A549 (cell line): ENCODE data around the gene TREM1. TPM values are rescaled to one million over a fixed set of nuclear protein-coding genes. Genes with fewer than 3 reads are reported as not detected.
A peak's percentile ranks its signal among the peaks of the same experiment; 100 is the strongest.

Experiments
- ATAC-seq, 2 experiments: fragments of 200-7000 bp in 1 of 2; fragments of >200 bp in 1 of 2; cut with Nextera tagmentation in 1 of 2; cut with Tn5 transposase in 1 of 2; 3 replicates each; pipeline versions ENCODE4 v1.8.0 to v1.9.1; 2018 to 2020; ENCODE audit warnings: mild to moderate bottlenecking in 1 of 2, moderate library complexity in 1 of 2
- CTCF ChIA-PET: fragments of 300-600 bp; sonication (Branson Sonifier 250); formaldehyde crosslinking; extraction: SDS; loops from one replicate; lab custom pipeline; 2021; ENCODE audit warnings: antibody characterized with exemption, inconsistent platforms; lab: Yijun Ruan, JAX
- POLR2A ChIA-PET: fragments of 350-600 bp; formaldehyde crosslinking; extraction: SDS; loops from one replicate; lab custom pipeline; 2021; ENCODE audit warnings: antibody characterized with exemption, inconsistent platforms; lab: Yijun Ruan, JAX
- DNase-seq, 2 experiments: peaks; one replicate each; pipeline versions ENCODE4 v3.0.0 to v3.0.0-alpha.2; 2011 to 2016; ENCODE audit warnings: low read depth in 1 of 2, low spot score in 1 of 2
- FAIRE-seq: peaks from 2 replicates; lab custom pipeline; 2011; peaks lifted over from hg19 to GRCh38; lab: Jason Lieb, UNC
- H3K27ac ChIP-seq, 2 experiments: fragments of >200 bp; sonication (Bioruptor Twin); formaldehyde crosslinking; 3 replicates each; pipeline ENCODE4 v1.5.1; 2016 to 2017
- H3K4me1 ChIP-seq: fragments of >200 bp; sonication (Bioruptor Twin); formaldehyde crosslinking; 3 replicates; pipeline ENCODE4 v1.6.1; 2016
- H3K4me2 ChIP-seq: fragments of >200 bp; sonication (Bioruptor Twin); formaldehyde crosslinking; 3 replicates; pipeline ENCODE4 v1.6.1; 2016
- H3K4me3 ChIP-seq: fragments of >200 bp; sonication (Bioruptor Twin); formaldehyde crosslinking; 3 replicates; pipeline ENCODE4 v1.5.1; 2016
- H3K9me3 ChIP-seq: fragments of >200 bp; sonication (Bioruptor Twin); formaldehyde crosslinking; 3 replicates; pipeline ENCODE4 v1.6.1; 2016
- BCL3 ChIP-seq: fragments of >200 bp; sonication (Bioruptor Twin); formaldehyde crosslinking; IDR thresholded peaks from 3 replicates; pipeline ENCODE4 v1.6.1; 2016
- CBX8 ChIP-seq: fragments of 200-600 bp; sonication (generic); IDR thresholded peaks from 2 replicates; pipeline ENCODE4 v1.6.1; 2016
- EHF ChIP-seq: fragments of 250-450 bp; sonication (Bioruptor Pico); IDR thresholded peaks from 2 replicates; pipeline ENCODE4 v1.5.0; 2020; ENCODE audit warnings: mild to moderate bottlenecking
- EHMT2 ChIP-seq: fragments of 200-600 bp; sonication (generic); IDR thresholded peaks from 2 replicates; pipeline ENCODE4 v1.6.1; 2016; ENCODE audit warnings: antibody characterized with exemption, low read depth, mild to moderate bottlenecking, moderate library complexity
- ELK1 ChIP-seq: fragments of 150-350 bp; IDR thresholded peaks from 2 replicates; pipeline ENCODE4 v1.6.1; 2014; ENCODE audit warnings: low read depth, mild to moderate bottlenecking, low read length
- ESRRA ChIP-seq: fragments of 150-350 bp; IDR thresholded peaks from 2 replicates; pipeline ENCODE4 v1.6.1; 2014; ENCODE audit warnings: mild to moderate bottlenecking, low read length, borderline replicate concordance
- GATA3 ChIP-seq: IDR thresholded peaks from 2 replicates; pipeline ENCODE4 v1.6.1; 2012; ENCODE audit warnings: borderline replicate concordance
- HDAC2 ChIP-seq: fragments of 200-600 bp; sonication (generic); IDR thresholded peaks from 2 replicates; pipeline ENCODE4 v1.6.1; 2016
- HEYL ChIP-seq: fragments of 250-450 bp; sonication (Bioruptor Pico); IDR thresholded peaks from 2 replicates; pipeline ENCODE4 v1.8.0; 2021; ENCODE audit warnings: mild to moderate bottlenecking, moderate library complexity
- HMGXB4 ChIP-seq: fragments of 250-450 bp; sonication (Bioruptor Pico); IDR thresholded peaks from 2 replicates; pipeline ENCODE4 v1.5.0; 2021; ENCODE audit warnings: mild to moderate bottlenecking, moderate library complexity, borderline replicate concordance
- HOXA7 ChIP-seq: fragments of 250-450 bp; sonication (Bioruptor Pico); IDR thresholded peaks from 2 replicates; pipeline ENCODE4 v1.5.0; 2020; ENCODE audit warnings: mild to moderate bottlenecking, moderate library complexity
- HOXB5 ChIP-seq: fragments of 250-450 bp; sonication (Bioruptor Pico); IDR thresholded peaks from 2 replicates; pipeline ENCODE4 v1.5.0; 2020; ENCODE audit warnings: mild to moderate bottlenecking, moderate library complexity
- JUNB ChIP-seq: fragments of >200 bp; sonication (Bioruptor Twin); formaldehyde crosslinking; IDR thresholded peaks from 2 replicates; pipeline ENCODE4 v1.6.1; 2016
- NFE2L2 ChIP-seq: fragments of 150-350 bp; conservative IDR thresholded peaks from 2 replicates; pipeline ENCODE4 v1.6.1; 2014; ENCODE audit warnings: low read length
- NR3C1 ChIP-seq: fragments of >200 bp; sonication (Bioruptor Twin); formaldehyde crosslinking; IDR thresholded peaks from 3 replicates; pipeline ENCODE4 v1.6.1; 2017
- PHF8 ChIP-seq: fragments of 200-600 bp; sonication (generic); IDR thresholded peaks from 2 replicates; pipeline ENCODE4 v1.6.1; 2016; ENCODE audit warnings: low read depth, mild to moderate bottlenecking, antibody characterized with exemption, moderate library complexity, borderline replicate concordance
- POLR2A ChIP-seq: IDR thresholded peaks from 2 replicates; pipeline ENCODE4 v1.6.1; 2012; ENCODE audit warnings: mild to moderate bottlenecking, low read length
- RAD21 ChIP-seq, 2 experiments: fragments of >200 bp in 1 of 2; sonication (Bioruptor Twin) in 1 of 2; formaldehyde crosslinking in 1 of 2; IDR thresholded peaks in 1 of 2; conservative IDR thresholded peaks in 1 of 2; 2 replicates in 1 of 2; 3 replicates in 1 of 2; pipeline ENCODE4 v1.6.1; 2012 to 2018; ENCODE audit warnings: inconsistent platforms in 1 of 2
- RARB ChIP-seq: fragments of 250-450 bp; sonication (Bioruptor Pico); IDR thresholded peaks from 2 replicates; pipeline ENCODE4 v1.8.0; 2021; ENCODE audit warnings: mild to moderate bottlenecking, moderate library complexity
- RCOR1 ChIP-seq: fragments of 150-350 bp; IDR thresholded peaks from 2 replicates; pipeline ENCODE4 v1.6.1; 2014; ENCODE audit warnings: antibody characterized with exemption, low read length, low read depth
- TFCP2L1 ChIP-seq: fragments of 250-450 bp; sonication (Bioruptor Pico); IDR thresholded peaks from 2 replicates; pipeline ENCODE4 v1.5.0; 2021; ENCODE audit warnings: mild to moderate bottlenecking
- TP53 ChIP-seq: fragments of 250-450 bp; sonication (Bioruptor Pico); IDR thresholded peaks from 2 replicates; pipeline ENCODE4 v1.5.0; 2021; ENCODE audit warnings: mild to moderate bottlenecking, moderate library complexity
- ZC3H11A ChIP-seq: fragments of 450-650 bp; IDR thresholded peaks from 2 replicates; pipeline ENCODE4 v1.6.1; 2014; ENCODE audit warnings: antibody characterized with exemption, mild to moderate bottlenecking
- WGBS: methylation state at CpG from one replicate; pipeline ENCODE4 v1.1.6; 2017; ENCODE audit errors: missing lambda C conversion rate; 5-methylcytosine and 5-hydroxymethylcytosine counted together
- polyA plus RNA-seq, 4 experiments: library from polyadenylated mRNA; depleted of rRNA in 3 of 4; stranded (reverse); fragments of >200 nt; fragmentation: RNase III in 1 of 4; extraction: RNeasy Plus Mini Kit Qiagen cat#74134 plus additional on column Dnase treatment in 1 of 4; gene quantifications; 2 replicates in 3 of 4; 3 replicates in 1 of 4; pipeline ENCODE4 v1.2.3, GENCODE V29; 2011 to 2017
- TF ChIP-seq, protein P1 (sequence below): fragments of >200 bp; sonication (Bioruptor Twin); formaldehyde crosslinking; IDR thresholded peaks from 3 replicates; pipeline ENCODE4 v1.5.1; 2016
- TF ChIP-seq, protein P2 (sequence below): IDR thresholded peaks from 2 replicates; pipeline ENCODE4 v1.6.1; 2012; ENCODE audit warnings: low read depth, borderline replicate concordance
- TF ChIP-seq, protein P3 (sequence below): IDR thresholded peaks from 2 replicates; pipeline ENCODE4 v1.6.1; 2012

TREM1 gene
- polyA plus RNA-seq, 2 of the 4 experiments (the other 2 are of a cell fraction), result not detected

DNA sequence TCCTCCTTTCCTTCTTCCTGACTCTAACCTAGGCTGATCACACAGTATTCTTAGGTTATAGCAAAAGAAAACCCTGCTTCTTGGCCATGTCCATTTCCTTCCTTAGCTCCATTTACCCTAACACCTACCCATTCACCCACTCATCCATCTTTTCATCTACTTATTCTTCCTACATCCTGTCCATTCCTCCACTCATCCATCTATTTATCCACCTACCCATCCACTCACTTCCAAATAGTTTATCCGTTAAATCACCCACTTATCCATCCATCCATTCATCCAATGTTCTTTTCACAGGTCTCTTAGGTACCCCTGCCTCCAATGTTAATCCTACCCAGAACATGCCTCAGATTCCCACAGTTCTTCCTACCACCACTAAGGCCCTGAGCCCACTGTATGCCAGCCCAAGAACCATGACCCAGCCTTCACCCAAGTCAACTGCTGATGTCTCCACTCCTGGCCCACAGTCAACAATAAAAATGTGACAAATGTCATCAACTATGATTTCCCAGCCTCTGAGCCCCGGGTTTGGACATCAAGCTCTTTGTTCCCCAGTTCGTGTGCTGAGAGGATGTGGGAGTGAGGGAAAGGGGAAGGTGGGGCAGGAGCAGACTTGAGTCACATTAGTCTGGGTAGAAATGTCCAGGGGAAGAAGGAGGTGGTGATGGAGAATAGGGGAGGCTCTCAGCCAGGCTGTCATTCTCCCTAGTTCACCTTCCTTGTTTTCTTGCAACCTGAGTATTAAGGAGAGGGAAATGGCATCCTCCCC is 33.9 kb downstream of the TREM1 start:
- WGBS, result 0% methylated on average over 2 of the region's 3 CpGs
- TF ChIP-seq HDAC2, result no peak
- TF ChIP-seq, protein P1, sequence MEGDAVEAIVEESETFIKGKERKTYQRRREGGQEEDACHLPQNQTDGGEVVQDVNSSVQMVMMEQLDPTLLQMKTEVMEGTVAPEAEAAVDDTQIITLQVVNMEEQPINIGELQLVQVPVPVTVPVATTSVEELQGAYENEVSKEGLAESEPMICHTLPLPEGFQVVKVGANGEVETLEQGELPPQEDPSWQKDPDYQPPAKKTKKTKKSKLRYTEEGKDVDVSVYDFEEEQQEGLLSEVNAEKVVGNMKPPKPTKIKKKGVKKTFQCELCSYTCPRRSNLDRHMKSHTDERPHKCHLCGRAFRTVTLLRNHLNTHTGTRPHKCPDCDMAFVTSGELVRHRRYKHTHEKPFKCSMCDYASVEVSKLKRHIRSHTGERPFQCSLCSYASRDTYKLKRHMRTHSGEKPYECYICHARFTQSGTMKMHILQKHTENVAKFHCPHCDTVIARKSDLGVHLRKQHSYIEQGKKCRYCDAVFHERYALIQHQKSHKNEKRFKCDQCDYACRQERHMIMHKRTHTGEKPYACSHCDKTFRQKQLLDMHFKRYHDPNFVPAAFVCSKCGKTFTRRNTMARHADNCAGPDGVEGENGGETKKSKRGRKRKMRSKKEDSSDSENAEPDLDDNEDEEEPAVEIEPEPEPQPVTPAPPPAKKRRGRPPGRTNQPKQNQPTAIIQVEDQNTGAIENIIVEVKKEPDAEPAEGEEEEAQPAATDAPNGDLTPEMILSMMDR, result no peak
- TF ChIP-seq, protein P2, sequence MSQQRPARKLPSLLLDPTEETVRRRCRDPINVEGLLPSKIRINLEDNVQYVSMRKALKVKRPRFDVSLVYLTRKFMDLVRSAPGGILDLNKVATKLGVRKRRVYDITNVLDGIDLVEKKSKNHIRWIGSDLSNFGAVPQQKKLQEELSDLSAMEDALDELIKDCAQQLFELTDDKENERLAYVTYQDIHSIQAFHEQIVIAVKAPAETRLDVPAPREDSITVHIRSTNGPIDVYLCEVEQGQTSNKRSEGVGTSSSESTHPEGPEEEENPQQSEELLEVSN, result no peak
- TF ChIP-seq NFE2L2, result no peak
- no peak for TF ChIP-seq RARB (CRISPR knock-in tag)
- TF ChIP-seq PHF8, result no peak
- TF ChIP-seq HOXA7 (CRISPR knock-in tag), result no peak
- TF ChIP-seq GATA3, result no peak
- TF ChIP-seq TFCP2L1, result no peak
- TF ChIP-seq BCL3, result no peak
- TF ChIP-seq POLR2A, result no peak
- TF ChIP-seq ESRRA, result no peak
- TF ChIP-seq HOXB5, result no peak
- H3K9me3 ChIP-seq, result no peaks in the 10 kb centered on the region
- CTCF ChIA-PET, result no interaction called here
- no peak for DNase-seq
- FAIRE-seq, result no peak
- no peak overlapping the region for H3K4me2 ChIP-seq
- no peaks in the 10 kb centered on the region for H3K4me1 ChIP-seq
- no peak overlapping the region for H3K4me3 ChIP-seq
- no peak for ATAC-seq
- POLR2A ChIA-PET, result no interaction called here
- no peak overlapping the region for H3K27ac ChIP-seq

GRCh38 chr6:41247882-41248705 is 38.4 kb downstream of the TREM1 start:
- ATAC-seq, result peak in 1 of 2 experiments; percentile 19; a peak in 1 of 6 replicates
- ChIA-PET POLR2A (no interaction called here), CTCF (interaction anchor here (1.2 kb wide), 1 partner anchor 11 kb away, joined by 3 read pairs; no protein-coding TSS in a partner anchor)
- Histone ChIP-seq H3K4me1 (no peaks in the 10 kb centered on the region), H3K4me2 (no peak overlapping the region), H3K4me3 (no peak overlapping the region), H3K9me3 (no peaks in the 10 kb centered on the region), H3K27ac (no peak overlapping the region)
- FAIRE-seq, result no peak
- no peak for DNase-seq
- TF ChIP-seq ELK1 (no peak), CBX8 (no peak), JUNB (no peak), NR3C1 (no peak), HDAC2 (no peak), EHMT2 (no peak), EHF (CRISPR knock-in tag) (no peak), TFCP2L1 (no peak), RCOR1 (no peak), HEYL (no peak), HMGXB4 (CRISPR knock-in tag) (no peak), RAD21 (conservative IDR thresholded peaks at IDR 0.05 in 1 of 2, IDR thresholded peaks at IDR 0.05 in 1 of 2) (no peak), ZC3H11A (no peak), TP53 (CRISPR knock-in tag) (no peak)
- TF ChIP-seq, protein P1, result no peak
- TF ChIP-seq, protein P3, sequence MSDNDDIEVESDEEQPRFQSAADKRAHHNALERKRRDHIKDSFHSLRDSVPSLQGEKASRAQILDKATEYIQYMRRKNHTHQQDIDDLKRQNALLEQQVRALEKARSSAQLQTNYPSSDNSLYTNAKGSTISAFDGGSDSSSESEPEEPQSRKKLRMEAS, result no peak
- 23% methylated on average over 7 of the region's 7 CpGs for WGBS
